PC-3 (cell line): ENCODE data around the gene TMEM11. TPM values are rescaled to one million over a fixed set of nuclear protein-coding genes. Genes with fewer than 3 reads are reported as not detected.

Experiments used
- ATAC-seq: fragments of 200-7000 bp; cut with Tn5 transposase; 2 replicates; pipeline ENCODE4 v1.9.1; 2020; ENCODE audit warnings: mild to moderate bottlenecking, moderate library complexity
- BruUV-seq: library from RNA; stranded (reverse); fragments of 400-500 nt; replicated peaks from 2 replicates; lab custom pipeline; 2021; lab: Mats Ljungman, UMichigan
- CTCF ChIA-PET: fragments of 300-600 bp; sonication (Branson Sonifier 250); formaldehyde crosslinking; loops from one replicate; lab custom pipeline; 2022; ENCODE audit warnings: antibody characterized with exemption; lab: Charles Lee
- POLR2A ChIA-PET: fragments of 300-600 bp; sonication (Branson Sonifier 250); formaldehyde crosslinking; loops from one replicate; lab custom pipeline; 2022; ENCODE audit warnings: antibody characterized with exemption; ENCODE audit not compliant: unreplicated experiment; lab: Charles Lee
- DNase-seq: peaks from one replicate; pipeline ENCODE4 v3.0.0-alpha.2; 2015
- H2AFZ ChIP-seq: fragments of 300-600 bp; sonication (generic); 2 replicates; pipeline ENCODE4 v1.6.0; 2016; ENCODE audit warnings: antibody characterized with exemption, low read length
- H3F3A ChIP-seq: fragments of 300-600 bp; sonication (generic); one replicate; pipeline ENCODE4 v1.6.0; 2017; ENCODE audit warnings: antibody characterized with exemption, low read length, control low read depth, mild to moderate bottlenecking; ENCODE audit not compliant: unreplicated experiment
- H3K27ac ChIP-seq: fragments of 300-600 bp; sonication (generic); 2 replicates; pipeline ENCODE4 v1.5.1; 2016; ENCODE audit warnings: mild to moderate bottlenecking, low read length
- H3K27me3 ChIP-seq: fragments of 300-600 bp; sonication (generic); 2 replicates; pipeline ENCODE4 v1.6.1; 2016; ENCODE audit warnings: low read length, mixed read lengths
- H3K36me3 ChIP-seq: fragments of 300-600 bp; sonication (generic); 2 replicates; pipeline ENCODE4 v1.6.1; 2016; ENCODE audit warnings: low read depth, mixed run types, low read length, mixed read lengths
- H3K4me1 ChIP-seq: fragments of 300-600 bp; sonication (generic); 2 replicates; pipeline ENCODE4 v1.5.1; 2016; ENCODE audit warnings: low read length; ENCODE audit not compliant: insufficient read depth
- H3K4me2 ChIP-seq: fragments of 300-600 bp; sonication (generic); 2 replicates; pipeline ENCODE4 v1.6.0; 2016; ENCODE audit warnings: low read length
- H3K4me3 ChIP-seq: fragments of 300-600 bp; sonication (generic); 2 replicates; pipeline ENCODE4 v1.5.1; 2016; ENCODE audit warnings: mild to moderate bottlenecking, low read length, mixed read lengths
- H3K79me2 ChIP-seq: fragments of 300-600 bp; sonication (generic); 2 replicates; pipeline ENCODE4 v1.6.1; 2017; ENCODE audit warnings: low read length, mixed read lengths
- H3K9ac ChIP-seq: fragments of 300-600 bp; sonication (generic); 2 replicates; pipeline ENCODE4 v1.6.0; 2016; ENCODE audit warnings: mild to moderate bottlenecking, low read length
- H3K9me2 ChIP-seq: fragments of 300-600 bp; sonication (generic); replicated peaks from 2 replicates; pipeline ENCODE4 v1.6.1; 2016; ENCODE audit warnings: mixed run types, low read length, mixed read lengths
- H3K9me3 ChIP-seq: fragments of 300-600 bp; sonication (generic); 2 replicates; pipeline ENCODE4 v1.6.1; 2016; ENCODE audit warnings: low read length, mixed read lengths
- H4K20me1 ChIP-seq: fragments of 300-600 bp; sonication (generic); 2 replicates; pipeline ENCODE4 v1.6.1; 2016; ENCODE audit warnings: low read length, mixed read lengths
- EZH2 ChIP-seq: fragments of 300-600 bp; sonication (generic); IDR thresholded peaks from one replicate; pipeline ENCODE4 v1.6.1; 2017; ENCODE audit warnings: antibody characterized with exemption, mild to moderate bottlenecking, low read length; ENCODE audit not compliant: unreplicated experiment
- EZH2phosphoT487 ChIP-seq: fragments of 300-600 bp; sonication (generic); IDR thresholded peaks from 2 replicates; pipeline ENCODE4 v1.6.1; 2018; ENCODE audit warnings: mild to moderate bottlenecking, antibody characterized with exemption, low read length, borderline replicate concordance
- intact Hi-C: fragments of 100-400 bp; cut with micrococcal nuclease; formaldehyde crosslinking; loops from 2 replicates; pipeline ENCODE4 v1.9.0; 2023
- total RNA-seq: library from RNA; depleted of rRNA; stranded (reverse); fragments of >200 nt; gene quantifications from 2 replicates; pipeline ENCODE4 v1.2.3, GENCODE V29; 2014
- TF ChIP-seq, protein P1 (sequence below): fragments of 300-600 bp; sonication (generic); conservative IDR thresholded peaks from 2 replicates; pipeline ENCODE4 v1.5.1; 2017; ENCODE audit warnings: antibody characterized with exemption, low read depth, mild to moderate bottlenecking, low read length

TMEM11 gene
- total RNA-seq, 1 experiment from 2014 or later: 70.8 TPM

DNA sequence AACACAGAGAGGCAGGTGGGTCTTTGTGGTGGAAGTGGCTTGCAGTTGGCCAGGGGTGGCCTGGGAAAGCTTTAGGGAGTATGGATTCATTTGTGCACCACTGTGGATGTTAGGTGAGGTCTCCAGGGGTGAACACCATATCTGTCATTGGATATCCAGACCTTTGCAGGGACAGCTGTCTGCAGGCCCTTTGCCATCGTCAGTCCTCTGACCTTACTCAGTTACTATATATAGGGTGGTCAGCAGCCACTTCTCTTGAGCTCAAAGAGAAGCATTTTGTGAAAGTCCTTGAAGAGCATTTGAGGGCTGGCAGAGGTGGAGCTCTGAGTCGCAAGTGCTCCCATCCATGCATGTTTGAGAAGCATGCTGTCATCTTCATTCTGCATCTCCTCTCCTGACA is 40.4 kb downstream of the TMEM11 start:
- no peak for TF ChIP-seq EZH2phosphoT487
- intact Hi-C loops: no loop called here
- CTCF ChIA-PET: no interaction called here

DNA sequence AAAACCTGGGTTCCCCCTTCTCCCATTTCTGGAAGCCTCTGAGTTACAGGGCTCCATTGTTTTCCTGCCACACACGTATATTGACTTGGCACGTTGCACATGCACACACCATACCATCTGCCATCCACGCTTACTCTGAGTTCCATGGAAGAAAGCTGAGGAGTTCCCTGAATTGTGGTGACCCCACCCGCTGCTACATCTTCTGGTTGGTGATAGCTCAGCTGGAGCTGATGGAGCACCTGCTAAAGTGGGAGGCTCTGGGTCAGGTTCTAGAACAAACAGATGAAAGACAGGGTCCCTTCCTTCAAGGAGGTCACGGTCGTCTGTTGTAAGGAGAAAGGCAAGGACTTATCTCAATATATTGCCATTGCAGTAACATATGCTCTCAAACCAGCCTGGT is 41.1 kb downstream of the TMEM11 start:
- CTCF ChIA-PET: no interaction called here

More for the DNA sequence above, 40.4 kb downstream of the TMEM11 start:
- no peak overlapping the region for H2AFZ ChIP-seq
- H3K4me3 ChIP-seq: no peak overlapping the region
- POLR2A ChIA-PET: no interaction called here
- ATAC-seq (no peak), DNase-seq (no peak)
- no peaks in the 10 kb centered on the region for H3K9me3 ChIP-seq
- no peaks in the 10 kb centered on the region for H3K27me3 ChIP-seq
- no peaks in the 10 kb centered on the region for H4K20me1 ChIP-seq
- no peaks in the 10 kb centered on the region for H3K9me2 ChIP-seq
- H3K4me1 ChIP-seq: no peaks in the 10 kb centered on the region
- no TSS peak for BruUV-seq
- H3K4me2 ChIP-seq: no peak overlapping the region
- no peaks in the 10 kb centered on the region for H3F3A ChIP-seq
- H3K36me3 ChIP-seq: peaks cover 12% of the 10 kb centered on the region
- H3K79me2 ChIP-seq: no peaks in the 10 kb centered on the region
- H3K9ac ChIP-seq: no peak overlapping the region
- no peak overlapping the region for H3K27ac ChIP-seq

DNA sequence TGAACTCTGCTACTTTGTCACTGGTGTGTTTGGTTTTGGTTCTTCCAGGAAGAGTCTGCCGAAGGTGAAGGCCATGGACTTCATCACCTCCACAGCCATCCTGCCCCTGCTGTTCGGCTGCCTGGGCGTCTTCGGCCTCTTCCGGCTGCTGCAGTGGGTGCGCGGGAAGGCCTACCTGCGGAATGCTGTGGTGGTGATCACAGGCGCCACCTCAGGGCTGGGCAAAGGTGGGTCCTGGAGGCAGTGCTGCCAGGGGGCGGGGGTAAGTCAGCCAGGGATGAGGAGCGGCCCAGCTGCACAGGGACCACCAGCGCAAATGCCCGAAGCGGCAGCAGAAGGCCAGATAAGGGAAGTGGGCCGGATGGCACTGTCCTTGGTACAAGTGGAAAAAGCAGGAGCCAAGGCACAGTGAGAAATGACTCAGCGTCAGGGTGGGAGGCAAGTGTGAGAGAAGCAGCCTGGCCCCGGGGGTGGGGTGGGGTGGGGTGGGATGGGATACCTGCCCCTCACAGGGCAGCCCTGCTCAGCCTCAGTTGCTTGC is 41.9 kb downstream of the TMEM11 start:
- H3K27ac ChIP-seq: no peak overlapping the region
- no peak for TF ChIP-seq EZH2
- TF ChIP-seq, protein P1, sequence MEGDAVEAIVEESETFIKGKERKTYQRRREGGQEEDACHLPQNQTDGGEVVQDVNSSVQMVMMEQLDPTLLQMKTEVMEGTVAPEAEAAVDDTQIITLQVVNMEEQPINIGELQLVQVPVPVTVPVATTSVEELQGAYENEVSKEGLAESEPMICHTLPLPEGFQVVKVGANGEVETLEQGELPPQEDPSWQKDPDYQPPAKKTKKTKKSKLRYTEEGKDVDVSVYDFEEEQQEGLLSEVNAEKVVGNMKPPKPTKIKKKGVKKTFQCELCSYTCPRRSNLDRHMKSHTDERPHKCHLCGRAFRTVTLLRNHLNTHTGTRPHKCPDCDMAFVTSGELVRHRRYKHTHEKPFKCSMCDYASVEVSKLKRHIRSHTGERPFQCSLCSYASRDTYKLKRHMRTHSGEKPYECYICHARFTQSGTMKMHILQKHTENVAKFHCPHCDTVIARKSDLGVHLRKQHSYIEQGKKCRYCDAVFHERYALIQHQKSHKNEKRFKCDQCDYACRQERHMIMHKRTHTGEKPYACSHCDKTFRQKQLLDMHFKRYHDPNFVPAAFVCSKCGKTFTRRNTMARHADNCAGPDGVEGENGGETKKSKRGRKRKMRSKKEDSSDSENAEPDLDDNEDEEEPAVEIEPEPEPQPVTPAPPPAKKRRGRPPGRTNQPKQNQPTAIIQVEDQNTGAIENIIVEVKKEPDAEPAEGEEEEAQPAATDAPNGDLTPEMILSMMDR: no peak
- no peak for TF ChIP-seq EZH2phosphoT487
- ATAC-seq: no peak
- no peaks in the 10 kb centered on the region for H3K27me3 ChIP-seq
- ChIA-PET POLR2A (no interaction called here), CTCF (no interaction called here)
- H3K4me1 ChIP-seq: no peaks in the 10 kb centered on the region
- intact Hi-C loops: no loop called here
- H3K4me2 ChIP-seq: no peak overlapping the region
- no peaks in the 10 kb centered on the region for H4K20me1 ChIP-seq
- H3K9ac ChIP-seq: no peak overlapping the region
- peaks cover 12% of the 10 kb centered on the region for H3K36me3 ChIP-seq
- DNase-seq: no peak
- no peaks in the 10 kb centered on the region for H3K79me2 ChIP-seq
- no peak overlapping the region for H3K4me3 ChIP-seq
- H3K9me3 ChIP-seq: no peaks in the 10 kb centered on the region
- H3F3A ChIP-seq: no peaks in the 10 kb centered on the region
- BruUV-seq: no TSS peak
- H2AFZ ChIP-seq: no peak overlapping the region
- no peaks in the 10 kb centered on the region for H3K9me2 ChIP-seq

More for the DNA sequence above, 41.1 kb downstream of the TMEM11 start:
- Histone ChIP-seq H3K4me1 (no peaks in the 10 kb centered on the region), H3K27me3 (no peaks in the 10 kb centered on the region), H3K4me2 (no peak overlapping the region), H3K9me3 (no peaks in the 10 kb centered on the region), H3K9ac (no peak overlapping the region), H3K9me2 (no peaks in the 10 kb centered on the region), H3K36me3 (peaks cover 12% of the 10 kb centered on the region), H3F3A (no peaks in the 10 kb centered on the region), H3K27ac (no peak overlapping the region), H4K20me1 (no peaks in the 10 kb centered on the region), H3K4me3 (no peak overlapping the region), H2AFZ (no peak overlapping the region), H3K79me2 (no peaks in the 10 kb centered on the region)
- ATAC-seq: no peak
- no peak for DNase-seq
- TF ChIP-seq, protein P1: no peak
- TF ChIP-seq EZH2phosphoT487: no peak
- no peak for TF ChIP-seq EZH2
- POLR2A ChIA-PET: no interaction called here
- intact Hi-C loops: no loop called here
- no TSS peak for BruUV-seq
